ENCODE measurements around the gene KIFC3. TPM values are rescaled to one million over a fixed set of nuclear protein-coding genes. Genes with fewer than 3 reads are reported as not detected.
A peak's percentile ranks its signal among the peaks of the same experiment; 100 is the strongest.

KIFC3 gene
- total and polyA plus RNA-seq, 2 of the 8 experiments (the other 6 are each of a cell fraction or from before 2014, with no cell fraction given): 2.1 to 7.1 TPM

- Histone ChIP-seq H4K5ac (ENCODE audit: insufficient read length, low read depth, low read length) (no peak overlapping the region), H4K20me1 (replicated peaks in 1 of 2; ENCODE audit: control insufficient read depth in 1 of 2, insufficient read depth in 2 of 2, low read length in 2 of 2) (peaks cover 0 to 3% of the 10 kb centered on the region in 2 experiments), H3K27ac (ENCODE audit: low read depth, low read length) (no peak overlapping the region), H3K56ac (replicated peaks; ENCODE audit: insufficient read length, low read depth, low read length) (no peak overlapping the region), H2BK20ac (ENCODE audit: low read length) (no peak overlapping the region), H4K8ac (ENCODE audit: extremely low read depth, insufficient read depth, low read length) (peak overlapping the region; percentile 71; the same call in 1 of the 2 replicates), H3K4ac (replicated peaks; ENCODE audit: insufficient read length, low read depth, low read length) (no peak overlapping the region), H3K9ac (replicated peaks in 1 of 4; ENCODE audit: extremely low read depth in 1 of 4, low read depth in 3 of 4, low read length in 3 of 4) (no peak overlapping the region), H2BK5ac (ENCODE audit: low read depth, low read length) (no peak overlapping the region), H2BK15ac (ENCODE audit: low read length) (no peak overlapping the region), H2BK12ac (ENCODE audit: low read depth, low read length) (no peak overlapping the region), H3K23ac (ENCODE audit: insufficient read length) (no peak overlapping the region), H3K4me2 (ENCODE audit: insufficient read depth in 1 of 2, low read depth in 2 of 2, low read length in 2 of 2) (no peak overlapping the region), H3K4me1 (replicated peaks in 1 of 4; ENCODE audit: control insufficient read depth in 3 of 4, insufficient read depth in 4 of 4, low read length in 3 of 4) (no peaks in the 10 kb centered on the region; a peak in 1 of 7 replicates), H3K4me3 (ENCODE audit: extremely low read depth in 1 of 4, insufficient read depth in 2 of 4, low read depth in 3 of 4, low read length in 4 of 4) (no peak overlapping the region), H3K27me3 (replicated peaks in 1 of 4; ENCODE audit: control insufficient read depth in 3 of 4, extremely low read depth in 1 of 4, insufficient read depth in 3 of 4, low read length in 3 of 4) (no peaks in the 10 kb centered on the region; a peak in 1 of 7 replicates), H3K79me1 (ENCODE audit: low read depth, low read length) (no peaks in the 10 kb centered on the region), H3K14ac (ENCODE audit: insufficient read length) (no peak overlapping the region), H4K91ac (replicated peaks; ENCODE audit: insufficient read length, low read length) (no peak overlapping the region), H2AK5ac (ENCODE audit: low read depth, low read length) (no peak overlapping the region), H2AFZ (ENCODE audit: low read length) (no peak overlapping the region), H3K79me2 (ENCODE audit: control insufficient read depth in 1 of 2, insufficient read depth in 2 of 2, low read length in 2 of 2) (no peaks in the 10 kb centered on the region), H2BK120ac (replicated peaks; ENCODE audit: low read depth, low read length) (no peak overlapping the region), H3K18ac (ENCODE audit: extremely low read depth, low read length) (no peak overlapping the region), H3K23me2 (ENCODE audit: low read depth, low read length) (peaks cover 17% of the 10 kb centered on the region; the same call in 1 of the 2 replicates), H3K9me3 (ENCODE audit: insufficient read depth in 2 of 2, low read depth in 1 of 2, low read length in 1 of 2) (no peaks in the 10 kb centered on the region; a peak in 1 of 4 replicates), H3K36me3 (ENCODE audit: control insufficient read depth in 2 of 4, insufficient read depth in 4 of 4, low read length in 3 of 4) (no peaks in the 10 kb centered on the region)
- ChIA-PET CTCF (ENCODE audit: partially characterized antibody) (interaction anchor here (0.8 to 6.6 kb wide), 8 partner anchors 35 to 264 kb away, joined by 3 to 48 read pairs (median 3); partner anchors contain the start of gene ADGRG3), POLR2A (ENCODE audit: partially characterized antibody) (no interaction called here)
- TF ChIP-seq HDAC2 (IDR thresholded peaks at IDR 0.05; ENCODE audit: borderline replicate concordance in 1 of 2, low read depth in 2 of 2, low read length in 2 of 2): no peak
- TF ChIP-seq MAFK (IDR thresholded peaks at IDR 0.05; ENCODE audit: low read depth, low read length): no peak
- TF ChIP-seq NRF1 (IDR thresholded peaks at IDR 0.05; ENCODE audit: low read depth, low read length): no peak
- TF ChIP-seq YY1 (IDR thresholded peaks at IDR 0.05; ENCODE audit: low read depth, low read length): no peak
- WGBS, 2 experiments (ENCODE audit: extremely low coverage in 1 of 2, insufficient coverage in 1 of 2, insufficient read length in 1 of 2, insufficient replicate concordance in 2 of 2, low coverage in 1 of 2, low lambda C conversion rate in 2 of 2, missing lambda C conversion rate in 1 of 2): 92% methylated on average over 14 of the region's 14 CpGs; no CpG with 5 or more reads in 1 of the 2 experiments
- DNase-seq (ENCODE audit: low read depth in 1 of 2, low spot score in 2 of 2) (no peak), FAIRE-seq (no peak)
Measured at GRCh38 chr16:57728336-57729181, 73.7 kb downstream of the KIFC3 start.
